Activated T-cell treated with anti-CD3 and anti-CD28 coated beads, Interleukin-2, amount 50 U/mL, for 1 hour (primary cell): Measurements from ENCODE around the gene AMFR.

Experiments used
- DNase-seq: peaks from one replicate; pipeline ENCODE4 v3.0.0-alpha.2; 2020

AMFR gene

DNA sequence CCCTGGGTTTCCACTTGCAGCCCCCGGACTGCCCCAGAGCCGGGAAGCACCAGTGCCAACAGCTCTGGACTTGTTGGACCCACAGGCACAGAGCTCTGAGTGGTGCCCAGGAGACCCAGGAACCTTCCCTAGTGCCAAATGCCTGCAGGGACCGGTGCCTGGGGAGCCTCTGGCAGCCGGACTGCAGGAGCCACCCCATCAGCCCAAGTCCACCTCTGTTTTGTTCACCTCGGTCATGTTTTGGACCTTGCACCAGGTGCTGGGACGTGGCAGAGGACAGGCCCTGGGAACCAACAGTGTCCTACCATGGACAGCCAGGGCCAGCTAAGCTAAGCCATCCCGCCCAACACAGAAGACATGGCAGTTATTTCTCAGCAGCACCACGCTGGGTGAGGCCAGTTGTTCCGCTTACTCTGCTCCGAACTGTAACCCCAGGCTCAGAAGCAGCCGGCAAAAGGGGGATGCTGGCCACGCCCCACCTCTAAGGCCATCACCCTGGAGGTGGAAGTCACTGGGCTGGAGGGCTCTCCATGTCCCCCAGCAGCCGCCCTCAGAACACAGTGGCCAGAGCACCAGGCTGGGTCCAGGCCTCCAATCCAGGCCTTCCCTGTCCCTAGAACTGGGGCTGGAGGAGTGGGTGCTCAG is 79.8 kb downstream of the AMFR start:
- DNase-seq: no peak

DNA sequence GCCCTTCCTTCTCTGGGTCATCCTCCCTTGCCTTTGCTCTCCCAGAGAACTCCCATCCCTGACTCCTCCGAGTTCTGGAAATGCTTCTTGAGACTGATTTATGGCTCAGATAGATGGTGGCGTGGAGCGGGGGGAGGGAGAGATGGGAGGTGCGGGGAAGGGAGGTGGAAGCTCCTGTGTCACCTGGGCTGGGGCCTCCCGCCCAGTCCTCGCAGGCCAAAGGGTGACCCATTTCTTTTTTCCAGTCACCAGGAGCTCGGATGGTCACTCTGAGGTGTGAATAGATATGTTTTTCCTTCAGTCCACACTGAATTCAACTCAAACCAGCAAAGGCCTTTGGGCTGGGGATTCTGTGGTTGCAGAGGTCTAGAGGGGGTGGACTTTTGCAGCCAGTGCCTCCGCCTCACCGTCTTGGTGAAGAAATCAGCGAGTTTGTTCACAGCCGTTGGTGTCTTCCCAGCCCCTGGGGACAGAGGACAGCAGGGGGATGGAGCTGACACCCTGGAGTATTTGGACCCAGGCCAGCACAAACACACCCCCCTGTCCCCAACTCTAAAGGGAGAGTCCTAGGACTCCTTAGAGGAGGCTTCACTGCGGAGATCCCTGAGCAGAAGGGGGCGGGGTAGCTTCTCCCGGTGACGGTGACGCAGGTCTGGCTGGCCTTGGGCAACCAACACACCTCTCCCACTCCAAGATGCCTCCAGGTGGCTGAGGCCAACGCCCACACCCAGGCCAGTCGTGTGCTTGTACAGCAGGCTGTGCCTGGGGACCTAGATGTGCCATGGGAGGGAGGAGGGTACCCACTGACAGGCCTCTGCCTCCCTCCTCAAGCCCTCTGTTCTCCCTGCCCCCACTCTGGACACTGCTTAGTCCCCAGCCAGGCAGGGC is 80.6 kb downstream of the AMFR start:
- no peak for DNase-seq

DNA sequence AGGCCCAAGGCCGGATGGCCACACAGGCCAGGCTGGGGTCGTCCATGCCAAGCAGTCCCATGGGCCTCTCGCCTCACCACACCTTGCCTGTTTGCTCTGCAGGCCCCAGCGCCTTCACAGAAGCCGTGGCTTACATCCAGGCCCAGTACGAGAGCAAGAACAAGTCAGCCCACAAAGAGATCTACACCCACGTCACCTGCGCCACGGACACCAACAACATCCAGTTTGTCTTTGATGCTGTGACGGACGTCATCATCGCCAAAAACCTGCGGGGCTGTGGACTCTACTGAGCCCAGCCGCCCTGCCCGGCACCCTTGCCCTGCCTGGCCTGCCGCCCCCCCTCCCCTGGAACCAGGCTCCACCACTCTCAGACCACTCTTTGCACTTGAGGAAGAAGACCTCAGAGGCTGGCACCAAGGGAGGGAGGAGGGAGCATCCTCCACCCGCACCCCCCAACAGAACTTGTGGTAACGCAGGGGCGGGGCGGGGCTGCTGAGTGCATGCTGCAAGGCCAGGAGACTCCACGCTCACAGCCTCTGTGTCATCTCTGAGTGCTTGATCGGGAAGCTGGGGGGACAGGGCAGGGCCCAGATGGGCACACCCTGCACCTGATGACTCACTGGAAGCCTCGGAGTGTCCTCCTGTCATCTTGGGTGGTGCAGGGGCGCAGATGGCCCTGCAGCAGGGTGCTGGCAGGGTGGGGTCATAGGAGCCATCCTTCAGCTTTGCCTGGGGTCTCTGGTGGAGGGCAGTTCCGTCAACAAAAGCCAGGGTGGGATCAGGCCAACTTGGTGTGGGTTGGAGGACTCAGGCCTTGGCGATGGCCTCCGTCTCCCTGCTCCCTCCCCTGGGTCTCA is 81.5 kb downstream of the AMFR start:
- DNase-seq: no peak

DNA sequence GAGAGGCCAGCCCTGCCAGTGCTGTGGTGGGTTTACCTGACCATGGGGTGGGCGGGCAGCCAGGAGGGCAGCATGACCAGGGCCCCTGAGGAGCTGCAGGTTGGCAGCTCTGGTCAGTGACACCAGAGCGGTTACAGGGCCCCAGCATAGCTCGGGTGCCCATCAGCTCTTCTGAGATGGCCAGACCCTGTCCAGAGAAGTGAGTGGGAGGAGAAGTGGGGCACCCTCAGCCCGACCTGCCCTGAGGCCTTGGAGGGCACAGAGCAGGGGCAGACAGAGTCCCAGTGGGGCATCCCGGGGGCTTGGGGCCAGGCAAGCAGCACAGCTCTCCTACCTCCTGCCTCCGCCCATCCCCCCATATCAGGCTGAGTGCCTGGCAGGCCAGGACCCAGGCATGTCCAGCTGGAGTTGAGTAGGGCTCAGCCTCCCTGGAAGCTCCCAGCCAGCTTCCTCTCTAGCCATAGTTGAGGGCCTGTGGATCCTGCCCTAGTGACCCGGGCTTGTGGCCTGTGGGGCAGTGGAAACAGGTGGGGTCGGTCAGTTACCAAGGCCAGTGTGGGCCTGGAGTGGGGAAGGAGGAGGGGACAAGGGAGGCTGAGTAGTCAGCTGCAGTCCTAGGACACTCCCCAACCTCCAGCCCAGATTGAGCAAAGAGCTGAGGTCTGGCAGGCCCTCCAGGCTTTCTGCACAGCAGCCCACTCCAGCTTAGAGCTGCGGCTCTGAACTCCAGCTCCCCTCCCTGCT is 83.5 kb downstream of the AMFR start:
- no peak for DNase-seq

DNA sequence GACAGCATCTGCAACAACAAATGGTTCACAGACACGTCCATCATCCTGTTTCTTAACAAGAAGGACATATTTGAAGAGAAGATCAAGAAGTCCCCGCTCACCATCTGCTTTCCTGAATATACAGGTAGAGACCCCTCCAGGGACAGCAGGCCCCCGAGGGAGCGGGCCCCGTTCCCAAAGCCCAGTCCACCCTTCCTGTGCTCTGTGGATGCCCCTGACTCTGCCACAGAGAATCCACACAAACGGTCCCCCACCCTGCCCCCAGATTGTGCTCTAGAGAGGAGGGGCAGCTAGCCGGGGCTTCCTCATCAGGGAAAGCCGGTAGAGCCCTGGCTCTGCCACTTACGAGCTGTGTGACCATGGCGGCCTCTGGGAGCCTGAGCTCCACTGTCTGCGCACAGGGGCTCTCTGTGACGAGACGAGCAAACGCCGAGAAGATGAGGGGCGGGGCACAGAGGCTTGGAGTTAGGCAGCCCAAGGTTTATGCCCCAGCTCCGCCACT is 84.4 kb downstream of the AMFR start:
- DNase-seq: no peak

DNA sequence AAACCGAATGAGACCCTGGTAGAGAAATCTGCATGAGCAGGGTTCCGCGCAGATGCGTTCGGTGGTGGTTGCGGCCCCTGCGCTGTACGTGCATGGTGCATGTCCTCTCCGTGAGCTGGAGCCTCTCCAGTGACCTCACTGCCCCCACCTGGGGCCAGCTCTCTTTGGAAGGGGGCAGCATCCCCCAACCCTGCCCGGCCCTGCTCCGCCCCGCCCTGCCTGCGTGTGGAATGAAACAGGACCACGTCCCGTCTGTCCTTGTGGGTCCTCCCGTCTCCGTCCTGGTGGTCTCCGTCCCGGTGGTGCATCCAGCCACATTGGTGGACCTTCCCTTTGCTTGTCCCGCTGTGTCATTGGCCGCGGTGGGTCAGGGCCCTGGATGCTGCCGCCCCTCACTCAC is 84.9 kb downstream of the AMFR start:
- DNase-seq: no peak

DNA sequence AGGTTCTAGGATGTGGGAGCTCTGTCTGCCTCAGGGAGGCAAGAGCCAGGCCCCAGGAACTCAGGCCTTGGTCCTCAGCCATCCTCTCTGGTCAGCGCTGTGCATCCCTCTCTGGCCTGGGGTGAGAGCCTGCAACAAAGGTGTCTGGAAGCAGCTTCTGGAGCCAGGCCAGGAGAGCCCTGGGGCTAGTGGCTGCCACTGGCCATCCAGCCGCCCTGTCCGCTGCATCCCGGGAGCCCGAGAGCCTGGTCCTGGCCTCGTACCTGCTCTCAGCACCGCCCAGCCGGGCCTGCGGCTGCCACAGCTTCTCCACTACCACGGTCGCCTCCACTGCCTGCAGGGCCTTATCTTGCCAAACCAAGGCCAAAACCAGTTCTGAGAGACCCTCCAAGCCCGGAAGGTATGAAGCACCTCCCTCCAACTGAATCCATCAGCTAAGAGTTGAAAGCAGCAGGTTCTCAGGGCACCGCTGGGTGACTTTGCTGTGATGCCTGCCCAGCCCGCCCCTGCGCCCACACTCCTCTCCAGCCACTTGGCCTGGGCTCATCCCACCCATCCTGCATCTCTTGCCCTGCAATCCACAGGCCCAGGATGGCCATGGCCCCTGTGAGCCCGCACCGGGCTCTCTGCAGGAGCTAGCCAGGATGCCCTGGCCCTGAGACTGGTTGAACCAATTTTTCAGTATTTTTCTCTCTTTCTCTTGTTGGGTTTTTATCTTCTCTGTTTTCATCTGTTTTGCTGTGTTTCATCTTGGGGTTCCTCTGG is 85.7 kb downstream of the AMFR start:
- no peak for DNase-seq

DNA sequence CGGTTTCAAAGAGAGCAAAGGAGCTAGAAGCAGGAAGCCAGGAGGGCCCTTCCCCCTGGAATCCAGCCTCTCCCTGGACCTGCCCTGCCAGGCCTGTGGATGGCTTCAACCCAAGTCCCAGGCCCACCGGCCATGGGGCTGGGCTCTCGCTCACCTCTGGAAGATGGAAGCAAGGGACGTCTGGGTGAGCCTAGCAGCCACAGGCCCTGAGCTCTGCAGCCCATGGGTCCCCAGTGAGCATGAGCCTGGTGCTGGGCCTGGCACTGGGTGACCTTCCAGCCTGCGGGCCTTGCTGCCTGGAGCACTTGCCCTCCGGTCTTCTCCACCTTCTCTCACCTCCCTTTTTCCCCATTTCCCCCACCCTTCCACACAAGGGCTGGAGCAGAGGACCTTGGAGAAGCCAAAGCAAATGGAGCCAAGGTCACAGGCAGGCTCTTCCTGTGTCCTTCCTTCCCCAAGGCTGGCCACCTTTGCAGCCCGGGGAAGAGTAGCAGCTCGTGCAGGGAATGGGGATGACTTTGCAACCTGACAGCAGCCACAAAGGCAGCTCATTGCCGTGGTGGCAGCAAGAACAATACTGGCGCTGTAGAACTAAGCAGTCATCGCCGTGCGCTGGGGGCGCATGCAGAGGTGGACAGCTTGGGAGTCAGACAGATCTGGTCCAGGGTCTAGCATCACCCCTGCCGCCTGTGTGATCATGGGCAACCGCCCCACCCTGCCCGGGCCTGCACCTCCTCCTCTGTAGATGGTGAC is 86.6 kb downstream of the AMFR start:
- DNase-seq: no peak

DNA sequence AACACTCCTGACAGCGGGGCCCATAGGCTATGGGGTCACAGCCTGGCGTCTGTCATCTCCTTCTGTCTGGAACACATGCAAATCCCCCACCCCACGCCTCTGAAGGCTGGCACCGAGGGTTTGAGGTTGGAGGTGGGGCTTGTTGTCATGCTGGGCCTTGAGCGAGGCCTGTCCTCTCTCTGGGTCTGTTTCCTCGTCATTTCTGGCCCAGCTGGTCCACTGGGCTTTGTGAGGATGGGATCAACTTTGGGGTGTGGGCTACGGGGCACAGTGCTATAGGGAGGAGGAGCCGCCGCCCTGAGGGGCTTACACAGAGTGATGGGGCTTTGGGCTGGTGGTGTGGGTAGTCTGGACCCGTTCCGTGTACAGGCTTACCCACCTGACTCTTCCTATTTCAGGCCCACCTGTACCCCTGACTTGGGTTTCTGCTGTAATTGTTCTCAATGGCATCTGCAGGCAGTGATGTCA is 87.5 kb downstream of the AMFR start:
- no peak for DNase-seq

DNA sequence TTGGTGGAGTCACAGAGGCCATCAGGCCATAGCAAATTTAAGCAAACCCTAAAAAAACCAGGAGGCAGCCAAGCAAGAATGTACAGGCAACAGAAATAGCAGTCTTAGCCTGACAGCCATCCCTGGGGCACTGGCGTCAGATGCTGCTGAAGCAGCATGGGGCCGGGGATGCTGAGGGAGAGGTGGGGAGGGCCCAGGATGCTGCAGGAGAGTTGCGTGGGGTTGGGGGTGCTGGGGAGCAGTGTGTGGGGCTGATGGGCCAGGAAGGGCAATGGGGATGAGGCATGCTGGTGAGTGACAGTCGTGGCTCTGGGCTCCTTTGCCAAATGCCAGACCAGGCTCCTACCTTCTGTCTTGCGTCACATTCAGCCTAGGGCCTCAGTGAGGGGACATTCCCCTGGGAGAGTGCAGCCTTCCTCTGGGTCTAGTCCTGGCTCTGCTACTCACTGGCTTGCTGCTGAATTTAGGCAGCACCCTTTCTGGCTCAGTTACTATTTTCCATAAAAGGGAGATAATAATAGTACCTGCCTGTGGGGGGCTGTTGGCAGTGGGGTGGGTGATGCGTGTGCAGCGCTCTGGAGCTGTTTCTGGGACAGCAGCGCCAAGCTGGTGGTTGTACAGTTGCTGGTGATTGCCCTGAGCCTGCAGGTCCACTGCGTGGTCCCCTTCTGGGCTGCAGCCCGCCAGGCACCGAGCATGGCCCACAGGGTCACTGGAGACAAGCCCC is 88.1 kb downstream of the AMFR start:
- DNase-seq: no peak

DNA sequence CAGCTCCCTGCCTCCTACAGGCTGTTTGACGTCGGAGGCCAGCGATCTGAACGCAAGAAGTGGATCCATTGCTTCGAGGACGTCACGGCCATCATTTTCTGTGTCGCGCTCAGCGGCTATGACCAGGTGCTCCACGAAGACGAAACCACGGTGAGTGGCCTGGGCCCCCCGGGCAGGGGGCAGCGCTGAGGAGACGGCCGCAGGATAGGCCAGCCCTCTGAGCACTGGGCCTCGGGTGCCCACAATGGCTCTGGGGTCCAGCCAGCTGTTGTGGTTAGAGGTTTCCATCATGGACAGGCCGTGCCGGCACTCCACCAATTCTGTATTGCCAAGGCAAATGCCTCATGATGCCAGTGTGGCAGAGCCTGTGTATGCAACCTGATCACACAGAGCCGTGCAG is 88.6 kb downstream of the AMFR start:
- no peak for DNase-seq

DNA sequence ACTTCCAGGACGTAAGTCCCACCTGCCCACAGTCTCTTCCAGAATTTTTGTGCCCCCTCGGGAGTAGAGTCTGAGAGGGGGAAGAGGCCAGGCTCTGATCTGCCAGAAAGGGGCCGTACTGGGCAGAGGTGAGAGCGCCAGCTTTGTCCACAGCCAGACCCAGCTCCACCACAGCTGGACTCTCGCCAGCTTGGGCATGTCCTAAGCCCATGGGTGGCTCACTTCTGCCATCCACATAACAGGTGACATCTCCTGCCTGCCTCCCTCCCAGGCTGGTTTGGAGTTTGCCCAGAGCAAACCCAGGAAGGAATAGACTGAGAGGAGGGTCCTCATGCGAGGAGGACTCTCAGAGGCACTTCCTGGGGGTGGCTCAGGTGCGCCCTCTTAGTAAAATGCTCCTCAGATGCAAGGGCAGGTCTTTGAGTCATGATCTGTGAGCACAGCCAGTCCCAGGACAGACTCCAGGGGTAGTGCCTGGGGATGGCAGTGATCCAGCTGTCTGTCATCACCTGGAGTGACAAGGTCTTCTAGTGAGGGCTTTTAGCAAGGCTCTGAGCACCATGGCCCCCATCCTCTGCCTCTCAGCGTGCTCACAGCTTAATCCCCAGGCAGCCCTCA is 89.2 kb downstream of the AMFR start:
- DNase-seq: no peak

DNA sequence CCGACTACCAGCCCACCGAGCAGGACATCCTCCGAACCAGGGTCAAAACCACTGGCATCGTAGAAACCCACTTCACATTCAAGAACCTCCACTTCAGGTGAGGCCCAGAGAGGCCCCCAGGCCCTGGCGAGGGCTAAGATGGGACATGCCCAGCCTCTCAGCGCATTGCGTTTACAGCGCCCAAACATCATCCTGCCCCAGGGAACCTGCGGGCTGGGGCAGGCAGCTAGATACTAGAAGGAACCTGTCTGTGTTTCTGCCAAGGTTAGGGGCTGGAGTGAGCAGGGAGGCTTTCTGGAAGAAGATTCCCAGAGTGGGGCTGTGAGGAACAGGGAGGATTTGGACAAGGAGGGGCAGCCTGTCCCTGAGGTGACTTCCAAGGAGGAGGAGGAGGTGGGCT is 90.6 kb downstream of the AMFR start:
- DNase-seq: no peak

DNA sequence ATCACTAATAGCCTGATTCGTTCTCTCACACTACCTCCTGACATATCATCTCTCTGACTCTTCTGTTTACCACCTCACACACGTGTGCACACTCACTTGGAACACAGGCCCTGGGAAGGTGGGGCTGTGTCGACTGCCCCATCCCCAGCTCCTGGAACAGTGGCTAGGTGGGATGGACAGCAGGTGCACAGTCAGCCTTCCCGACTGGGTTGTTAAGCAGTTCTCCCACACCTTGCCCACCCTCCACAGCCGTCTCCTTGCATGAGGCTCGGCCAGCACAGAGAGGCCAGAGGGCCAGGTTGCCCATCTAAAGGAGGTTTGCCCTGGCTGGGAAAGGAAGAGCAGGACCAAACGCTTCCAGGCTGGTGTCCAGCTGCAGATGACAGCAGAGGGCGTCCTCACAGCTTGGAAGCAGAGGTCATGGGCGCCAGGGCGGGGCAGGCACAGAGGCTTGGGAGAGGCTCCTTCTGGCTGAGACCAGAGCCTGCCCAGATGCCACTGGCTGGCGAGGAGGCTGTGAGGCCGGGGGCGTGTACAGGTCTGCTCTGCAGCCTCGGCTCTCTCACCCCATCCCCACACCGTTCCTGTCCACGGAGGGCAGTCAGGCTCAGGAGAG is 92.8 kb downstream of the AMFR start:
- no peak for DNase-seq

DNA sequence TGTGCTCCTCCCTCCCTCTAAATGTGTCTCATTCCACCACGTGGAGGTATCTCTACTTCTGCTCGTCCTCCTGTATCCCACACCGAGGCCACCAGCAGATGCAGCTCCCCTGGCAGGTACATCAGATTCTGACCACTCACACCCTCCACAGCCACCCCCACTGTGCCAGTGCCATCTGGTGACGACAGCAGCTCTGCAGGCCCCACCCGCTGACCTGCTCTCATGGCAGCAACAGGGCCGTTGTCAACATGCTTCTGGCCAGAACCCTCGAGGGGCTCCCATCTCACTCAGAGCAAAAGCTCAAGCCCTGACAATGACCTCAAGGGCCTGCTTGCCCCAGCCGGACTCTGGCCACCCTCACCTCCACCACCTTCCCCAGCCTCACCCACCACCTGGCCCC is 93.4 kb downstream of the AMFR start:
- no peak for DNase-seq

DNA sequence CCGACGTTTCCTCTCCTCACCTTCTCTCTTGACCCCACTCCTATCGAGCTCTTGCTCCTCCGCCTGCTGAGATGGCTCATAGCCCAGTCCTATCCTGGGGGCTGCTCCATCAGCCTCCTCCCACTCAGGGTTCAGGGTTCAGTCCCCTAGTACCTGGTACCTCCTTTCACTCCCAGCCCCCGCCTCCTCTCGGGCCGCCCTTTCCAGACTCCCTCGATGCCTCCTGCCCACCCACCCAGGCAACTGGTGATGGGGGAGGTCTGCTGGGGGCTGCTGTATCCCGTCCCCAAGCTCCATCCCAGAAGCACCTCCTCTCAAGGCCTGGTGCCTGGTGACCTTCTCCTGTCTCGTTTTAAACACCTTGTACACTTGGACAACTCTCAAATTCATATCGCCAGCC is 93.9 kb downstream of the AMFR start:
- DNase-seq: no peak

DNA sequence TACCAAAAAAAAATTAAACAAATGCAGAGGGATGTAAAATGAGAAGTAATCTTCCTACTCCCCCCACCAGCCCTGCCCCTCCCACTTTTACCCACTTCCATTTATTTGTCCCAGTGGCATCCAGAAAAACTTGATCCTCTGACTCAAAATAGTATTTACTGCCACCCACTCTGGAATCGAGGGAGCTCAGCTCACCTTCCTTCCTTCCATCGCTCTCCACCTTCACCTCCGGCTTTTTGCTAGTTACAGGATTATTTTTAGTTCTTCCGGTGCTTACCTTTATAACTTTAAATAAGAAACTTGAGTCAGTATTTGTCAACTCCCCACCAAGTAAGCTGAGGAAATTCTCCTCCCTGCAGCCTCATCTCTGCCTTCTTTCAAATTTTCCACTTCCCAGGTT is 94.9 kb downstream of the AMFR start:
- DNase-seq: no peak

DNA sequence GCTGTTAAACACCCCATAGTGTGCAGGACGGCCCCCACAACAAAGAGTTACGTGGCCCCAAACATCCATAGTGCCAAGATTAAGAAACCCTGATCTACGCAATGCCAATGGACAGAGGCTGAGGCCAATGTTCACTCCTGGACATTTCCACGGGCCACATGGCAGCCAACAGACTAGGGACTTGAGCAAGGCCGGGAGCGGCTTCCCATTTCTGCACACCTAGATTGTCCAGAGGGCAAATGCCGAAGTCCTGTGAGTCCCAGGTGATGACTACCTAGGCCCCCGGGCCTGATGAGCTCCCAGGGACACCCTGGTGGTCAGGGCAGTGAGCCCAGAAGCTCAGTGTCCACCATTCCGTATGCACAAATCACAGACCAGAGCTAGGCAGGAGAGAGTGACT is 95.5 kb downstream of the AMFR start:
- DNase-seq: no peak

DNA sequence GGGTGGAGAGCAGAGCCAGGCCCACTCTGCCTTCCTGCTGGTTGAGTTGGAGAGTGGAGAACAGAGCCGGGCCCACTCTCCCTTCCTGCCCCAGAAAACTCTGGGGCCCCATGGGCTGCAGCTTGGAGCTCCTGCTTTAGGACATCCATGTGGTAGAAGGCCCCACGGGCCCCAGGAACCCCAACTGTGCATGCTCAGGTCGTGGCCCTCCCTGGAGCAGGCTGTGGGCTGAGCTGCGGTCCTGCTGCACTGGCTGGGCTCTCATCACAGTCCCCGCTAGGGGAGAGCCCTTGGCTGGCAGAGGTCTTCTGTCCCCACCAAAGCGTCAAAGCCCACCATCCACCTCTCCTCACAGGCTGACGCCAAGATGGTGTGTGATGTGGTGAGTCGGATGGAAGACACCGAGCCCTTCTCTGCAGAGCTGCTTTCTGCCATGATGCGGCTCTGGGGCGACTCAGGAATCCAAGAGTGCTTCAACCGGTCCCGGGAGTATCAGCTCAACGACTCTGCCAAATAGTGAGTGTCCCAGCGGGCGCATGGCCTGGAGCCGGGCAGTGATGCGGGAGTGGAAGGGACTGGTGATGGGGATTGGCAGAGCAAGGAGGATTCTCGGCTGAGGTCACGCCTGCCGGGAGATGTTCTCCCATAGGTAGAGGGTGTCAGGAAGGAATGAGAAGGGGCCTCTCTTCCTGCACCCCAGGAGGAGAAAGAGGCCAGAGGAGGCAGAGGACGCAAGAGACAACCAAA is 96.9 kb downstream of the AMFR start:
- DNase-seq: no peak
